Measurements from ENCODE around the gene VPS50. TPM values are rescaled to one million over a fixed set of nuclear protein-coding genes. Genes with fewer than 3 reads are reported as not detected.

Gene VPS50
- total and polyA plus RNA-seq, 2 donors (not counting 3 experiments of a cell fraction or from before 2014, with no cell fraction given), result 6.6 to 25.6 TPM

- Histone ChIP-seq H2AFZ (ENCODE audit: low read depth, low read length) (no peak overlapping the region), H3K79me2 (ENCODE audit: control insufficient read depth, insufficient read depth, low read length) (no peaks in the 10 kb centered on the region), H3K27ac (ENCODE audit: insufficient read depth, low read depth, low read length) (no peak overlapping the region), H3K36me3 (ENCODE audit: control insufficient read depth in 2 of 2, extremely low read depth in 1 of 2, insufficient read depth in 2 of 2, low read length in 2 of 2) (no peaks in the 10 kb centered on the region), H4K20me1 (replicated peaks; ENCODE audit: control insufficient read depth, extremely low read depth, insufficient read depth, low read length) (no peaks in the 10 kb centered on the region), H3K9me1 (replicated peaks; ENCODE audit: control insufficient read depth, extremely low read depth, insufficient read depth, low read length) (no peaks in the 10 kb centered on the region), H3K4me2 (ENCODE audit: insufficient read depth, low read length) (no peak overlapping the region), H3K4me1 (ENCODE audit: control insufficient read depth, extremely low read depth, insufficient read depth, low read length) (no peaks in the 10 kb centered on the region), H3K4me3 (replicated peaks in 1 of 3; ENCODE audit: insufficient read depth in 1 of 3, low read depth in 1 of 3, low read length in 3 of 3) (no peak overlapping the region), H3K9ac (replicated peaks; ENCODE audit: extremely low read depth, insufficient read depth, low read length) (no peak overlapping the region), H3K27me3 (ENCODE audit: control insufficient read depth in 2 of 2, insufficient read depth in 2 of 2, low read length in 2 of 2) (peaks cover 0 to 2% of the 10 kb centered on the region in 2 experiments), H3K9me3 (replicated peaks; ENCODE audit: control insufficient read depth, insufficient read depth, low read length) (no peaks in the 10 kb centered on the region)
- intact Hi-C loops (cut with micrococcal nuclease) (no loop called here), dilution Hi-C loops (cut with MboI; ENCODE audit: extremely low pct_ligation_motif_present, low sequenced_read_pairs) (no loop called here)
- no peak for DNase-seq (ENCODE audit: low read depth, low spot score)
- CTCF ChIA-PET, result interaction anchor here (1.5 to 1.6 kb wide), 2 partner anchors 13 to 189 kb away, joined by 4 to 7 read pairs; no protein-coding TSS in a partner anchor
- no peak for TF ChIP-seq MYC (IDR thresholded peaks at IDR 0.05; ENCODE audit: low read depth, low read length)
- TF ChIP-seq GATA2 (IDR thresholded peaks at IDR 0.05; ENCODE audit: insufficient read depth, insufficient read length, low read depth, low read length), result no peak
- TF ChIP-seq FOS (IDR thresholded peaks at IDR 0.05; ENCODE audit: borderline replicate concordance, insufficient read depth, low read length), result no peak
- no peak for TF ChIP-seq POLR2A (IDR thresholded peaks at IDR 0.05; ENCODE audit: low read depth, low read length)
- TF ChIP-seq CTCF (IDR thresholded peaks at IDR 0.05; ENCODE audit: extremely low read depth in 1 of 2, insufficient read depth in 1 of 2, low read depth in 1 of 2, low read length in 2 of 2), result no peak
- TF ChIP-seq JUN (IDR thresholded peaks at IDR 0.05; ENCODE audit: borderline replicate concordance, insufficient read depth, insufficient read length, low read depth), result no peak
- no peak for TF ChIP-seq POLR2AphosphoS5 (IDR thresholded peaks at IDR 0.05; ENCODE audit: insufficient read depth, low read depth, low read length)
- TF ChIP-seq EZH2 (IDR thresholded peaks at IDR 0.05; ENCODE audit: borderline replicate concordance, low read depth, low read length, severe bottlenecking), result no peak
- no peak for TF ChIP-seq MAX (IDR thresholded peaks at IDR 0.05; ENCODE audit: insufficient read depth, insufficient read length)
- BruUV-seq (replicated peaks), result no TSS peak
- POLR2A ChIA-PET, result no interaction called here
- FAIRE-seq, result no peak
Measured at GRCh38 chr7:93361853-93362252, 129.7 kb downstream of the VPS50 start.
